Spleen (tissue), 7 donors: ENCODE measurements around the gene FAAP24.
"Not testable (repeated sequence)": the region's sequence is repeated elsewhere in the genome, so short reads cannot be mapped to it uniquely, and the experiment has no call there.

ENCODE experiments used
- CTCF ChIP-seq, 11 experiments: fragments of 200-600 bp in 7 of 11; fragments of 450-650 bp in 4 of 11; sonication (generic) in 4 of 11; IDR thresholded peaks in 8 of 11; conservative IDR thresholded peaks in 3 of 11; 1 replicate in 7 of 11; 2 replicates in 4 of 11; pipeline versions ENCODE4 v1.4.0 to v1.8.0; 2016 to 2021; ENCODE audit warnings: antibody characterized with exemption in 11 of 11, inconsistent platforms in 4 of 11, mild to moderate bottlenecking in 1 of 11
- POLR2A ChIP-seq, 3 donors: fragments of 450-650 bp; IDR thresholded peaks; one replicate each; pipeline ENCODE4 v1.5.1; 2017; ENCODE audit warnings: antibody characterized with exemption in 3 of 3, mild to moderate bottlenecking in 1 of 3
- POLR2AphosphoS5 ChIP-seq, 3 donors: sonication (generic); formaldehyde crosslinking; IDR thresholded peaks; one replicate each; pipeline ENCODE4 v1.5.1; 2017; ENCODE audit warnings: antibody characterized with exemption in 3 of 3
- donor health status: DM: no; HTN: no; CAD: no; lungs with moderate emphysema.
- donor health status: DM: no; HTN: no; CAD: no.
- donor health status: DM: no; HTN: no; CAD: no.

GRCh38 chr19:32977813-32978212 lies 5.8 kb downstream of the FAAP24 start:
- not testable (repeated sequence) for TF ChIP-seq CTCF (IDR thresholded peaks at IDR 0.05 in 8 of 11, conservative IDR thresholded peaks at IDR 0.05 in 3 of 11); POLR2A (IDR thresholded peaks at IDR 0.05); POLR2AphosphoS5 (IDR thresholded peaks at IDR 0.05)
